Epithelial cell of esophagus (primary cell): ENCODE measurements around the gene CTSS.
"Not testable (repeated sequence)": the region's sequence is repeated elsewhere in the genome, so short reads cannot be mapped to it uniquely, and the experiment has no call there.

Experiments
- DNase-seq: peaks from one replicate; pipeline ENCODE4 v3.0.0; 2010; ENCODE audit warnings: low read depth
- H3K4me3 ChIP-seq: 2 replicates; pipeline ENCODE4 v1.5.1; 2011; ENCODE audit warnings: mild to moderate bottlenecking, low read length, control low read depth
- TF ChIP-seq, protein P1 (sequence below): IDR thresholded peaks from 2 replicates; pipeline ENCODE4 v1.5.1; 2011; ENCODE audit warnings: low read depth, mild to moderate bottlenecking, low read length, control low read depth, inconsistent platforms; ENCODE audit not compliant: insufficient read depth; ENCODE audit errors: missing control alignments

The CTSS gene

GRCh38 chr1:150775276-150775675 lies 9.7 kb upstream of the CTSS start:
- DNase-seq = no peak
- no peak overlapping the region for H3K4me3 ChIP-seq
- TF ChIP-seq, protein P1, sequence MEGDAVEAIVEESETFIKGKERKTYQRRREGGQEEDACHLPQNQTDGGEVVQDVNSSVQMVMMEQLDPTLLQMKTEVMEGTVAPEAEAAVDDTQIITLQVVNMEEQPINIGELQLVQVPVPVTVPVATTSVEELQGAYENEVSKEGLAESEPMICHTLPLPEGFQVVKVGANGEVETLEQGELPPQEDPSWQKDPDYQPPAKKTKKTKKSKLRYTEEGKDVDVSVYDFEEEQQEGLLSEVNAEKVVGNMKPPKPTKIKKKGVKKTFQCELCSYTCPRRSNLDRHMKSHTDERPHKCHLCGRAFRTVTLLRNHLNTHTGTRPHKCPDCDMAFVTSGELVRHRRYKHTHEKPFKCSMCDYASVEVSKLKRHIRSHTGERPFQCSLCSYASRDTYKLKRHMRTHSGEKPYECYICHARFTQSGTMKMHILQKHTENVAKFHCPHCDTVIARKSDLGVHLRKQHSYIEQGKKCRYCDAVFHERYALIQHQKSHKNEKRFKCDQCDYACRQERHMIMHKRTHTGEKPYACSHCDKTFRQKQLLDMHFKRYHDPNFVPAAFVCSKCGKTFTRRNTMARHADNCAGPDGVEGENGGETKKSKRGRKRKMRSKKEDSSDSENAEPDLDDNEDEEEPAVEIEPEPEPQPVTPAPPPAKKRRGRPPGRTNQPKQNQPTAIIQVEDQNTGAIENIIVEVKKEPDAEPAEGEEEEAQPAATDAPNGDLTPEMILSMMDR = no peak

- no peak for DNase-seq
- no peak overlapping the region for H3K4me3 ChIP-seq
- TF ChIP-seq, protein P1 = no peak
Observed at GRCh38 chr1:150772326-150772725, 6.7 kb upstream of the CTSS start.

DNA sequence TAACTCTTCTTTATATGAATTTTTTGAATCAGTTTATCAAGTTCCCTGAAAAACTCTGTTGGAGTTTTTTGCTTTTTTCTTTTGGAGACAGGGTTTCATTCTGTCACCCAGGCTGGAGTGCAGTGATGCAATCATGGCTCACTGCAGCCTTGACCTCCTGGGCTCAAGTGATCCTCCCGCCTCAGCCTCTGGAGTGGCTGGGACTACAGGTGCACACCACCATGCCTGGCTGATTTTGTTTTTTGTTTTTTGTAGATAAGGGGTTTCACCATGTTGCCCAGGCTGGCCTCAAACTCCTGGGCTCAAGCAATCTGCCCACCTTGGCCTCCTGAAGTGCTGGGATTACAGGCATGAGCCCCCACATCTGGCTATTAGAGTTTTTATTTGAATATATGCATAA lies 2.1 kb upstream of the CTSS start:
- DNase-seq, H3K4me3 ChIP-seq: not testable (repeated sequence)

DNA sequence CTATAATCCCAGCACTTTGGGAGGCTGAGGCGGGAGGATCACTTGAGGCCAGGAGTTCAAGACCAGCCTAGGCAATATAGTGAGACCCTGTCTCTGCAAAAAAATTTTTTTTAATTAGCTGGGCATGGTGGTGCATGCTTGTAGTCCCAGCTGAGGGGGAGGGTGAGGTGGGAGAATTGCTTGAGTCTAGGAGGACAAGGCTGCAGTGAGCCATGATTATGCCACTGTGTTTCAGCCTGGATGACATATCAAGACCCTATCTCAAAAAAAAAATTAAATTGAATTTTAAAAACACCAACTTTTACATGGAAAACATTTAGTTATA lies 361 bp upstream of the CTSS start:
- not testable (repeated sequence) for DNase-seq, H3K4me3 ChIP-seq

GRCh38 chr1:150764617-150765101 lies 919 bp downstream of the CTSS start:
- DNase-seq = peak; percentile 70
- no peak overlapping the region for H3K4me3 ChIP-seq
- TF ChIP-seq, protein P1 = no peak

GRCh38 chr1:150763018-150763417 lies 2.6 kb downstream of the CTSS start:
- DNase-seq = no peak
- H3K4me3 ChIP-seq = no peak overlapping the region
- TF ChIP-seq, protein P1 = no peak

DNA sequence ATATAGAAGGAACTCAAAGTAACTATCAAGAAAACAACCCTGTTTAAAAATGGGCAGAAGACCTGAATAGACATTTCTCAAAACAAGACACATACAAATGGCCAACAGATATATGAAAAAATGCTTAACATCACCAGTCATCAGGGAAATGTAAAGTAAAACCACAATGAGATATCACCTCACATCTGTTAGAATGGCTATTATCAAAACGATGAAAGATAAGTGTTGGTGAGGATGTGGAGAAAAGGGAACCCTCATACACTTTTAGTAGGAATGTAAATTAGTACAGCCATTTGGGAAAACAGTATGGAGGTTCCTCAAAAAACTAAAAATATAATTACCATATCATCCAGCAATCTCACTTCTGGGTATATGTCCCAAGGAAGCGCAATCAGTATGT lies 3.0 kb downstream of the CTSS start:
- TF ChIP-seq, protein P1 = no peak
- H3K4me3 ChIP-seq = no peak overlapping the region
- no peak for DNase-seq

- DNase-seq = no peak
- TF ChIP-seq, protein P1 = no peak
- H3K4me3 ChIP-seq = no peak overlapping the region
Observed at GRCh38 chr1:150761801-150762200, 3.8 kb downstream of the CTSS start.
